Heart right ventricle (tissue), 16 donors: ENCODE measurements around the gene PRKCD. TPM values are rescaled to one million over a fixed set of nuclear protein-coding genes. Genes with fewer than 3 reads are reported as not detected.
A peak's percentile ranks its signal among the peaks of the same experiment; 100 is the strongest.

Source experiments
- ATAC-seq, 8 donors: fragments of 200-7000 bp; cut with Tn5 transposase; one replicate each; pipeline ENCODE4 v1.9.1; 2020; ENCODE audit warnings: mild to moderate bottlenecking in 8 of 8, moderate library complexity in 8 of 8, moderate number of reproducible peaks in 1 of 8
- DNase-seq, 2 donors: peaks; one replicate each; pipeline ENCODE4 v3.0.0-alpha.2; 2020
- H3K27ac ChIP-seq, 10 donors: fragments of 200-600 bp; sonication (generic) in 2 of 10; one replicate each; pipeline versions ENCODE4 v1.5.0 to v1.8.0; 2020 to 2022; ENCODE audit warnings: mild to moderate bottlenecking in 3 of 10
- H3K27me3 ChIP-seq, 7 donors: fragments of 200-600 bp; one replicate each; pipeline ENCODE4 v1.8.0; 2021 to 2022; ENCODE audit warnings: mild to moderate bottlenecking in 2 of 7
- H3K36me3 ChIP-seq, 9 donors: fragments of 200-600 bp; sonication (generic) in 1 of 9; one replicate each; pipeline versions ENCODE4 v1.5.0 to v1.8.0; 2020 to 2022; ENCODE audit warnings: mild to moderate bottlenecking in 2 of 9
- H3K4me1 ChIP-seq, 9 donors: fragments of 200-600 bp; sonication (generic) in 1 of 9; one replicate each; pipeline versions ENCODE4 v1.5.0 to v1.8.0; 2020 to 2022; ENCODE audit warnings: mild to moderate bottlenecking in 4 of 9
- H3K4me3 ChIP-seq, 10 donors: fragments of 200-600 bp; sonication (generic) in 2 of 10; one replicate each; pipeline versions ENCODE4 v1.5.0 to v1.8.0; 2020 to 2022; ENCODE audit warnings: mild to moderate bottlenecking in 7 of 10, moderate library complexity in 2 of 10
- H3K9me3 ChIP-seq, 11 donors: fragments of 200-600 bp in 10 of 11; sonication (generic) in 2 of 11; one replicate each; pipeline versions ENCODE4 v1.5.0 to v1.8.0; 2013 to 2022; ENCODE audit warnings: mild to moderate bottlenecking in 2 of 11, control low read depth in 1 of 11, moderate library complexity in 1 of 11
- WGBS, 2 donors: extraction: QIAGEN DNeasy Blood & Tissue Kit; methylation state at CpG; one replicate each; pipeline ENCODE4 v1.1.7; 2013; ENCODE audit warnings: inconsistent platforms in 1 of 2; 5-methylcytosine and 5-hydroxymethylcytosine counted together
- intact Hi-C, 10 donors: fragments of 100-400 bp; cut with DNase I; formaldehyde crosslinking; loops; one replicate each; pipeline versions ENCODE4 v1.11.1 to v1.14.2; 2022
- polyA plus RNA-seq, 2 donors: library from polyadenylated mRNA; stranded (reverse); fragments of 200-250 nt; gene quantifications; one replicate each; pipeline ENCODE4 v1.2.3, GENCODE V29; 2013
- total RNA-seq, 10 donors: library from RNA; stranded (reverse); fragmentation: NEBNext Ultra II Directional in 3 of 10; extraction: Animal tissue kit (Norgen Biotek cat#: 25700) in 3 of 10; gene quantifications; one replicate each; pipeline versions ENCODE4 v1.2.1 to v1.2.4, GENCODE V29; 2021 to 2023
- TF ChIP-seq, protein P1 (sequence below), 9 donors: fragments of 200-600 bp; sonication (generic) in 2 of 9; IDR thresholded peaks; one replicate each; pipeline versions ENCODE4 v1.5.0 to v1.8.0; 2021 to 2022; ENCODE audit warnings: antibody characterized with exemption in 9 of 9, mild to moderate bottlenecking in 5 of 9, moderate library complexity in 1 of 9
- donor health status: Arrhythmogenic right ventricular cardiomyopathy.
- donor health status: ischemic (EF 13 %, LVEDD 7.1; RV severe dilation, severe dysfunction).
- donor health status: healthy with polysubstance abuse.
- donor health status: DM: no; HTN: yes; CAD: no.
- donor health status: DM: no; HTN: no; CAD: no.
- donor health status: ischemic (EF 25% LVEDD 6.9; RV normal size, moderate dysfunction).
- donor health status: ischemic (EF 25% LVEDD 5.7; RV mildly dilated, moderate dysfunction).
- donor health status: healthy.
- donor health status: DM: yes; HTN: yes; CAD: no.
- donor health status: Ischemic cardiomyopathy.
- donor health status: ischemic (EF 35%, LVEDD 5.7; RV mildly dilated, moderate dysfunction).
- donor health status: nonischemic (EF 11% LVEDD 7.7; RV severe dilation, severe dysfunction).
- donor health status: DM: yes; HTN: yes; CAD: no.
- donor health status: PGD.
- donor health status: ischemic (EF 29% LVEDD 5.4; RV normal size, mild dysfunction).
- donor health status: nonischemic (EF 23%, LVEDD 6.1; RV moderate dilation, normal function).

The PRKCD gene
- total and polyA plus RNA-seq, 12 donors = 6.6 to 28.3 (median 8.3) TPM

DNA sequence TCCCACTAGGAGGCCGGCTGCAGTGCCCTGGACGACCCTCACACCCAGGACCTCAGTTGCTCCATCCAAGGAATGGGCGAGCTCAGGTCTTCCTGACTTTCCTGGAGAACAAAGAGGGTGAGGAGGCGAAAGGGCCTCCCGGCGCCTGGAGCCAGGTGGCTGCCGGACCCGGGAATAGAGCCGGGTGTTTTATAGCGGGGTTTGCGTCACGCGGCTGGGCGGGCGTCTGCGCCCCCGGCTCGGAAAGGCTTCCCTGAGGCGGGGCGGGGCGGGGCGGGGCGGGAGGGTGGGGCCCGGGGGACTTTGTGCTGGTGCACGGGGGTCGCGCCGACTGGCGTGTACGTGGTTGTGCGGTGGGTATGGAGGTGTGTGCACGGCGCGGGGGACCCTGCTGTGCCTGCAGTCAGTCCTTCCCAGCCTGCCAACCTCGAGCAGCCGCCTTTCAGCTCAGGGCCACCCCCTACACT lies 4.6 kb upstream of the PRKCD start:
- Histone ChIP-seq H3K27me3 (peaks cover 0 to 18% (median 0%) of the 10 kb centered on the region in 7 donors), H3K27ac (no peak overlapping the region), H3K36me3 (no peaks in the 10 kb centered on the region), H3K4me3 (no peak overlapping the region), H3K4me1 (peaks cover 5 to 47% (median 34%) of the 10 kb centered on the region in 9 donors), H3K9me3 (no peaks in the 10 kb centered on the region)
- DNase-seq = no peak
- ATAC-seq = no peak
- TF ChIP-seq, protein P1, sequence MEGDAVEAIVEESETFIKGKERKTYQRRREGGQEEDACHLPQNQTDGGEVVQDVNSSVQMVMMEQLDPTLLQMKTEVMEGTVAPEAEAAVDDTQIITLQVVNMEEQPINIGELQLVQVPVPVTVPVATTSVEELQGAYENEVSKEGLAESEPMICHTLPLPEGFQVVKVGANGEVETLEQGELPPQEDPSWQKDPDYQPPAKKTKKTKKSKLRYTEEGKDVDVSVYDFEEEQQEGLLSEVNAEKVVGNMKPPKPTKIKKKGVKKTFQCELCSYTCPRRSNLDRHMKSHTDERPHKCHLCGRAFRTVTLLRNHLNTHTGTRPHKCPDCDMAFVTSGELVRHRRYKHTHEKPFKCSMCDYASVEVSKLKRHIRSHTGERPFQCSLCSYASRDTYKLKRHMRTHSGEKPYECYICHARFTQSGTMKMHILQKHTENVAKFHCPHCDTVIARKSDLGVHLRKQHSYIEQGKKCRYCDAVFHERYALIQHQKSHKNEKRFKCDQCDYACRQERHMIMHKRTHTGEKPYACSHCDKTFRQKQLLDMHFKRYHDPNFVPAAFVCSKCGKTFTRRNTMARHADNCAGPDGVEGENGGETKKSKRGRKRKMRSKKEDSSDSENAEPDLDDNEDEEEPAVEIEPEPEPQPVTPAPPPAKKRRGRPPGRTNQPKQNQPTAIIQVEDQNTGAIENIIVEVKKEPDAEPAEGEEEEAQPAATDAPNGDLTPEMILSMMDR (IDR thresholded peaks at IDR 0.05) = no peak
- WGBS, 2 donors = 14 to 23% methylated on average over 26 to 36 of the region's 36 CpGs
- intact Hi-C loops = loop anchor here in 1 of 10 donors (5.0 kb wide), 1 partner anchor 34 kb away; no protein-coding TSS in a partner anchor

- Histone ChIP-seq H3K27me3 (peaks cover 0 to 18% (median 0%) of the 10 kb centered on the region in 7 donors), H3K4me1 (peaks cover 5 to 60% (median 38%) of the 10 kb centered on the region in 9 donors), H3K36me3 (no peaks in the 10 kb centered on the region), H3K9me3 (no peaks in the 10 kb centered on the region), H3K4me3 (no peak overlapping the region), H3K27ac (no peak overlapping the region)
- intact Hi-C loops = loop anchor here in 1 of 10 donors (5.0 kb wide), 1 partner anchor 36 kb away; no protein-coding TSS in a partner anchor
- no peak for ATAC-seq
- DNase-seq = no peak
- 61 to 74% methylated on average over 3 of the region's 3 CpGs for WGBS, 2 donors
- TF ChIP-seq, protein P1 (IDR thresholded peaks at IDR 0.05) = no peak
Observed at GRCh38 chr3:53157974-53158580, 2.9 kb upstream of the PRKCD start.

DNA sequence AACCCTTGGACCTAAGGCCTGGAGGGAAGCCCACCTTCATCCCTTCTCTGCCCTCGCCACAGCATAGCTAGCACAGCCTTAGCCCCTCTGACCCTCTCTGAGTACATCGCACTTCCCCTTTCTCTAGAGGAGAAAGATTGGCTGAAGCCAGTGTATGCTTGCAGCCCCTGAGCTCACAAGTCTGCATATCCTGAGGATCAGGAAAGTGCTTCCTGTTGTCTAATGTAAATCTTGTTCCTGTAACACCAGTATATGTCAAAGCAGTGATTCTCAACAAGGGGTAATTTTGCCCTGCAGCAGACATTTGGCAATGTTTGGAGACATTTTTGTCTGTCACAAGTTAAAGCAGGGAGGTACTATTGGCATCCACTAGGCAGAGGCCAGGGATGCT lies 2.2 kb upstream of the PRKCD start:
- Histone ChIP-seq H3K9me3 (no peaks in the 10 kb centered on the region), H3K27me3 (peaks cover 0 to 18% (median 0%) of the 10 kb centered on the region in 7 donors), H3K36me3 (no peaks in the 10 kb centered on the region), H3K4me3 (no peak overlapping the region), H3K27ac (peak overlapping the region in 1 of 10 donors; percentile 60), H3K4me1 (peaks cover 5 to 66% (median 38%) of the 10 kb centered on the region in 9 donors)
- WGBS, 2 donors = 86 to 91% methylated on average over 2 of the region's 2 CpGs
- DNase-seq (no peak), ATAC-seq (no peak)
- TF ChIP-seq, protein P1 (IDR thresholded peaks at IDR 0.05) = no peak
- intact Hi-C loops = loop anchor here in 1 of 10 donors (5.0 kb wide), 1 partner anchor 36 kb away; no protein-coding TSS in a partner anchor

DNA sequence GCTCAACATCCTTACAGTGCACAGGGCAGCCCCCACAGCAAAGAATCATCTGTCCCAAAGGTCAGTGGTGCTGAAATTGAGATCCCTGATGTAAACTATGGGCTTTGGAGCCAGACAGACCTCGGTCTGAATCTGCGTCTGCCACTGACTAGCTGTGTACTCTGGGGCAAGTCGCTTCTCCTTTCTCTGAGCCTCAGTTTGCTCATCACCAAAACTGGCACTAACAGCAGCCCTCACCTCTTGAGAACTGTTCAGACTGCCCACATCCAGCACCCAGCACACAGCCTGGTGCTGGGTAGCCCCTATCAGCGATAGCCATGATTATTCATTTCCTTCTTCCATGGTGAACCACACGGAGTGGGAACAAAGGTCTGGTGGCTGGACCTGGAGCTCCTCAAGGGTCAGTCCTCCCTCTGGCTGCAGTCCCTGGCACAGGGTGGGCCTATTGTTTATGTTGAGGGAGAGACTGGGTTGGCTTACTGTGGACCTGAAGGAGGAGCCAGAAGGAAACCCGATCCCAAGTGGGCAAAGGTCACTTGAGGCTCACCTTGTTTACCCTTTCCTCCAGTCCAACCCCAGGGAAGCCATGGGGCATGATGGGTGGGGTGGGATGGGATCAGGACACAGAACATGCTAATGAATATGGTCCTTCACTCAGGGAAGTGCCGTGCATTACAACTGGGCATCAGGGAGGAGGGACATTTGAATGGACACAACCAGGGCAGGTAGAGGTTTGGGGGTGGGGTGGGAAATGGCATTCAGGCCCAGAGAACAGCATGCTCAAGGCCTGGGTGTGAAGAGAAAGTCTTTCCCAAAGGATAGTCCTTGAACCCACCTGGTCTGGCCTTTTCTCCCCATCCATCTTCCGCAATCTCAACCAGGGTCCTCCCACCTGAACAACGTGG lies 1.6 kb upstream of the PRKCD start:
- Histone ChIP-seq H3K4me3 (no peak overlapping the region), H3K9me3 (no peaks in the 10 kb centered on the region), H3K27me3 (peaks cover 0 to 18% (median 0%) of the 10 kb centered on the region in 7 donors), H3K4me1 (peaks cover 5 to 66% (median 38%) of the 10 kb centered on the region in 9 donors), H3K27ac (peak overlapping the region in 3 of 10 donors; percentile 86 to 95 (median 87)), H3K36me3 (no peaks in the 10 kb centered on the region)
- ATAC-seq (peak in 6 of 8 donors; percentile 2 to 42 (median 26)), DNase-seq (peak in 1 of 2 donors; percentile 56)
- WGBS, 2 donors = 59 to 63% methylated on average over 9 of the region's 9 CpGs
- intact Hi-C loops = loop anchor here in 5 of 10 donors (1.0 to 5.0 kb wide), 4 partner anchors 28 to 37 kb away; partner anchors contain the start of gene RFT1 (in 2 of the 5)
- TF ChIP-seq, protein P1 (IDR thresholded peaks at IDR 0.05) = peak in 2 of 9 donors; percentile 14 to 21
